Inflammatory macrophage (primary cell): ENCODE data around the gene PHACTR2.
"Not testable (repeated sequence)": the region's sequence is repeated elsewhere in the genome, so short reads cannot be mapped to it uniquely, and the experiment has no call there.

Source experiments
- DNase-seq, 2 donors: peaks; one replicate each; pipeline ENCODE4 v3.0.0-alpha.2; 2020 to 2022
- total RNA-seq, 18 experiments: gene quantifications; one replicate each; lab custom pipeline; 2026; ENCODE audit warnings: mixed read lengths in 6 of 18, inconsistent platforms in 2 of 18; lab: John Stamatoyannopoulos, UW

PHACTR2 gene
- 99.6 to 237 (median 189) reads per million in 18 experiments for total RNA-seq

DNA sequence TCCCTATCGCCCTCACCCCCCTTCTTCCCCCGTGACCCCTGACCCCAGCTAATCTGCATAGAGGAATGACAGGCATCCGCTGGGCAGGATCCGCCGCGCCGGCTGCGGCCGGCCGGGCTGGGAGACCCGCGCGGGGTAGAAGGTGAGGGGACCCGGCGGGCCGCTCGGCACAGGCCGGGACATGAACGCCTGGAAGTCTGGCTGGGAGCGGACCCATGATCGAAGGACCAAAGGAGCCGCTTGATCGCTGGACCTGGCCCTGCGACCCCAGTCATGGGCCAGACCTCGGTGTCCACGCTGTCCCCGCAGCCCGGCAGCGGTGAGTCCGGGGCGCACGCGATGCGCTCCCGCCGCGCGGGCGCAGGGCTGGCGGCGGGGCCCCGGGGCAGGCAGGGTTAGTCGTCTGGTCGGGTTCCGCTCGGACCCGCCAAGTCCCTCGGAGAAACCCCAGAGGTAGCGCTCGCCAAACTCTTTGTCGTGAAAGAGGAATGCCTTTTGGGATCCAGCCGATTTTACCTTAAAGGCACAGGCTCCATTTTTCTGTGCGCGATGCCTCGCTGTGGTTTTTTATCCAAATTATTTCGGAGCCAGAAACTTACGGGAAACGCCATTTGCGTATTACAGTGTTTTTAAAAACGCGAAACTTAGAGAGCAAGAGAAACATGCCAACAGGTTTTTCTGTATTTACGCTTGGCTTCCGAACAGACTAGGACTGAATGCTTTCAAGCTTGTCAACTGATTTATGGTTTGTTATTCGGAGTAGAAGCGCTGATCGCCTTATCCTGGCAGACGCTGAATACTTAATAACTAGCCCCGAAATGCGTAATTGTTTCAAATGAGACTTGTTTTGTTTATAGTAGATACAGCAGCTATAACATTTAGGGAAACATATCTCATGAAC is at the start of gene PHACTR2:
PHACTR2 (plus strand) TSS at position 75 of the 901 bp plus-strand sequence; CDS start at position 274, 199 bp downstream.
- DNase-seq, result peak; percentile 28 to 51

DNA sequence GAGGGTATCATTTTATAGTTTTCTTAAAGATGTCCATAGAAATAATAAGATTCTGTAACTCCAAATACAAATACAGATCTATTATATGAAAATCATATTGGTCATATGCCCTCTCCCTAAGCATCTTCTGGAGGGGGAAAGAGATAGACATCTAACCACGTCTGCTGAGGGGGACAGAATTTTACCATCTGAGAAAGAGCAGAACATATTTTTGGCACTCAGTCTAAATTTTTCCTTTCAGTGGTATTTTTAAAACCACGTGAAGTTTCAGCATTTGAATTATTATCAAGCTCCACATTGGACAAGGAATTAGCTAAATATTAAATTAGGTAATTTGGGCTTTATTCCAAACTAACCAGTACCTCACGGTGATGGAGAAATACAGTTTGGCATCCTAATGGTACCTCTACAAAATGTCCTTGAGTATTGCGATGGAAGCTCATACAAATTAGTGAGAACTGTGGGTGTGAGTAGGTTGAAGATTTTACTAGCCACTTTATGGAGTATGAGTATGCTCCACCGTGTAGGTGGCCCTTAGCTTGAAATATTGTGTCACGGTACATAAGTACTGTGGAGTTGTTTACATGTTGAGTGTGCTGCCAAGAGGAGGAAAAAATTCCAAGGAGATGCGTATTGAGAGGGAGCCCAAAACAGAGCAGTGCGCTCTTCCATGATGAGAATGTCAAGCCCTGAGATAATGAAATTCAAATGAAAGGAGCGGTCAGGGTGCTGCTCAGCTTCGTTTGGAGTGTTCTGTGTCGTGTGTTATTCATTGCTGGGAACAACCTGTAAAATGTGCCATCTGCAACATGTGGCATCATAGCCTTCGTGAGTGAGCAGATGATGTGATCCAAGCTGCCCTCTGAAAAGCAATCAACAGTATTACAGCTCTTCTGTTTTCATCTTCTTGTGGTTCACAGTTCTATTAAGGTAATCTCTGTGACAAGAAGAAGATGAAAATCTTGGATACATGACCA is 48.4 kb upstream of the PHACTR2 start:
- no peak for DNase-seq

DNA sequence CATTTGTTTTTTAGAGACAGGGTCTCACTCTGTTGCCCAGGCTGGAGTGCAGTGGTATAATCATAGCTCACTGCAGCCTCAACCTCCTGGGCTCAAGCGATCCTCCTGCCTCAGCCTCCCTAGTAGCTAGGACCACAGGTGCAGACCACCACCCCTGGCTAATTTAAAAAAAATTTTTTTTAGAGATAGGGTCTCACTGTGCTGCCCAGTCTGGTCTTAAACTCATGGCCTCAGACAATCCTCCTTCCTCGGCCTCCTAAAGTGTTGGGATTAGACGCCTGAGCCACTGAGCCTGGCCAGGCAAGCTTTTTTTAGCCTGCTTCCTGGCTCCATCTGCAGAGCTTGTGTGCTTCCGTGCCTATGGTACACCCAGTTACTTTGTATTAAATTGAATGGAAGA is 46.6 kb upstream of the PHACTR2 start:
- not testable (repeated sequence) for DNase-seq

- no peak for DNase-seq
These were observed 44.9 kb upstream of the PHACTR2 start for GRCh38 chr6:143632894-143633293.

- no peak for DNase-seq
These were observed 43.3 kb upstream of the PHACTR2 start for GRCh38 chr6:143634486-143634885.

DNA sequence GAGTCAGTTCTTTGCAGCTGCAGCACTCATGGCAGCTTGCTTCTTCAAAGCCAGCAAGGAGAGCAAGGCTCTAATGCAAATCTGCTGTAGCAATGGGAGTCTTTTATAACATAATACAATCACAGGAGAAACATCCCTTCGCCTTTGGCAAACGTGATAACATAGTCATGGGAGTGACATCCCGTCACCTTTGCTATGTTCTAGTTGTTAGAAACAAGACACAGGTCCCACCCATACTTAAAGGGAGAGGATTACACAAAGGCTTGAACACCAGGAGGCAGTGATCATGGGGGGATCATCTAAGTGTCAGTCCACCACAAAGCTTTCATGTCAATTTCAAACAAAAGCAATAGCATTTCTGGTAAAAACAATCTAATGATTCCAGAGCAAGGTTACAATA is 40.1 kb upstream of the PHACTR2 start:
- DNase-seq, result no peak

DNA sequence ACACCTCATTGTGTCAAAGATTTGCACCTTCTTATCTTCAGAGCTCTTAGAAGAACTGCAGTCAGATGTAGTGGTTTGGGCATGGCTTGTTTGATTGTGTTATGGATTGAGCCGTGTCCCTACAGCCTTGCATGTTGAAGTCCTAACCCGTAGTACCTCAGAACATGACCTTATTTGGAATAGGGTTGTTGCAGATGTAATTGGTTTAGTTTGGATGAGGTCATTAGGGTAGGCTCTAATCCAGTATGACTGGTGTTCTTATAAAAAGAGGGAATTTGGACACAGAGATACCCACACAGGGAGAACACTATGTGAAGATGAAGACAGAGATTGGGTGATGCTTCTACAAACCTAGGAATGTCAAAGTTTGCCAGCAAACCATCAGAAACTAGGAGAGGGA is 35.4 kb upstream of the PHACTR2 start:
- DNase-seq, result no peak

- no peak for DNase-seq
These were observed 30.6 kb upstream of the PHACTR2 start for GRCh38 chr6:143647191-143647590.

DNA sequence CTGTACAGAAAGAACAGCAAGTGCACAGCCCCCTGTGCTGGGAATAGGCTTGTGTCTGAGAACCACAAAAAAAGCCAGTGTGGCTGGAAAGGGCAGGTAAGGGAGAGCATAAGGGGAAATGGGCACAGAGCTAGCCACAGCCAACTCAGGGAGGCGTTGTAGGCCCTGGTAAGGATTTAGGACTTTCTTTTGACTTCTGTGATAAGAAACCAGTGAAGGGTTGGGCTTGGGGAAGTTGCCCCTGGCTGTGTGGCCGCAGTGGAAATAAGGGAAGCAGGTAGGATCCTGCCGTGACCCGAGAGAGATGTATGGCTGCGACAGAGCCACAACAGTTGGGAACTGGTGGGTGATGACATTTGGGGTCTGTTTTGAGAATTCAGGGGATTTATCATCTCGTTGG is 30.0 kb upstream of the PHACTR2 start:
- peak in 1 of 2 donors; percentile 24 for DNase-seq

DNA sequence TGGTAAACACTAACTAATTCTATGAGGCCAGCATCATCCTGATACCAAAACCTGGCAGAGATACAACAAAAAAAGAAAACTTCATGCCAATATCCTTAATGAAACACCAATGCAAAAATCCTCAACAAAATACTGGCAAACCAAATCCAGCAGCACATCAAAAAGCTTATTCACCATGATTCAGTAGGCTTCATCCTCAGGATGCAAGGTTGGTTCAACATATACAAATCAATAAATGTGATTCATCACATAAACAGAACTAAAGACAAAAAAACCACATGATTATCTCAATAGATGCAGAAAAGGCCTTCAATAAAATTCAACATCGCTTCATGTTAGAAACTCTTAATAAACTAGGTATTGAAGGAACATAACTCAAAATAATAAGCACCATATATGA is 28.4 kb upstream of the PHACTR2 start:
- not testable (repeated sequence) for DNase-seq

DNA sequence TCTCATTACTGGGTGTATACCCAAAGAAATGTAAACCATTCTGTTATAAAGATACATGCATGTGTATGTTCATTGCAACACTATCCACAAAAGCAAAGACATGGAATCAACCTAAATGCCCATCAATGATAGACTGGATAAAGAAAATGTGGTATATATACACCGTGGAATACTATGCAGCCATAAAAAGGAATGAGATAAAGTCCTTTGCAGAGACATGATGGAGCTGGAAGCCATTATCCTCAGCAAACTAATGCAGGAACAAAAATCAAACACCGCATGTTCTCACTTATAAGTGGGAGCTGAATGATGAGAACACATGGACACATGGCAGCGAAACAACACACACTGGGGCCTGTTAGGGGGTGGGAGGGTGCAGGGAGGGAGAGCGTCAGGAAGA is 26.4 kb upstream of the PHACTR2 start:
- not testable (repeated sequence) for DNase-seq

DNA sequence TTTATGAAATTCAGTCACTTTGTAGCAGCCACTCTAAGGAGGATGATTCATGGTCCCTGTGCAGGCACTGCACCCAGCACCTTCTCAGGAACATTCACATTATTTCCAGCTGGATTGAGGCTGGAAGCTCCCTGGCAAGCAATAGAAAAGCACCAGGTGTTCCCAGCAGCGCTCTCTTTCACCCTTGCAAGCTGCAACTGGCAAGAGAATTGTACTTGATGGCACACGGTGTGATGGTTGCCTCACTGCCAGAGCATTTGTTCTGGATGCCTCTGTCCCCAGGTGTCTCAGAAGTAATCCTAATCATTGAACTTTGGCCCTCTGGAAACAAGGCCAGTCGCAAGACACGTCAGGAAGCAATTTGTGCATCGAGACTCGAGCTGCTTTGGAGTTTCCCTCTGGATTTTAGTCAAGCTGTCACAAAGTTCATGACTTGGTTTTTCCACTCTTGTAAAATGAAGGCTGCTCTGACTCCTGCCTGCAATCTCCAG is 24.9 kb upstream of the PHACTR2 start:
- no peak for DNase-seq

DNA sequence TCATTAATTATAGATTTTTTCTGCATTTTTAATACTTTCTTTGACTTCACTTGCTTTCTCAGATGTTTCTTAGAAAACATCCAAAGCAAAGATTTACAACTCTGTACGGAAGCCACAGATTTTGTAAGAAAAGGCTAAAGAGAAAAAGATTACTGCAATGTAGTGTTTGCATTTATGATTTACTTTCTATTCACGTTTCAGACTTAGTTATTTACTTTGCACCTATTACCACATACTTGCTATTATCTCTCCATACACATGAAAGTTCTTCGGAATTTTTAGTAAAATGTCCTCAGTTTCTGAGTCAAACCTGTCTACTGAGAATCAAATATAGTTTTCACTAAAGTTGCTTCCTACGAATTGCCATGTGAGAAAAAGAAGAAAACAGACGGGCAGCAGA is 22.2 kb upstream of the PHACTR2 start:
- no peak for DNase-seq

GRCh38 chr6:143656026-143656425 is 21.7 kb upstream of the PHACTR2 start:
- DNase-seq, result no peak

- no peak for DNase-seq
These were observed 20.0 kb upstream of the PHACTR2 start for GRCh38 chr6:143657809-143658208.

GRCh38 chr6:143660170-143660569 is 17.6 kb upstream of the PHACTR2 start:
- not testable (repeated sequence) for DNase-seq

DNA sequence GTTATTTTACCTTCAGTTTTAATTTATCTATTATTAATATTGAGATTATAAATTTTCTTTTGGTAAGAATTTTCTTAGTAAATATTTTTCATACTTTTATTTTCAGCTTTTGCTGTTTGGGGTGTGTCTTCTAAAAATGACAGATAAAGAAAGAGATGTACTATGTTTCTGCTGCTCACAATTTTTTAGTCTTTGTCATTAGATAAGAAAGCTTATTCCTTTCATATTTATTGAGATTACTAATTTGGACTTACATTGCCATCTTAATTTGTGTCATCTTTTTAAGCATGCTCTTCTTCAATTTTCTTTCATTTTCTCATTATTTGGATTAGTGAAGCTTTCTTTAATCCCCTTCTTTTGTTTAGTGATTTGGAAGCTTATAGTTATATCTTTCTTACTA is 13.6 kb upstream of the PHACTR2 start:
- no peak for DNase-seq

DNA sequence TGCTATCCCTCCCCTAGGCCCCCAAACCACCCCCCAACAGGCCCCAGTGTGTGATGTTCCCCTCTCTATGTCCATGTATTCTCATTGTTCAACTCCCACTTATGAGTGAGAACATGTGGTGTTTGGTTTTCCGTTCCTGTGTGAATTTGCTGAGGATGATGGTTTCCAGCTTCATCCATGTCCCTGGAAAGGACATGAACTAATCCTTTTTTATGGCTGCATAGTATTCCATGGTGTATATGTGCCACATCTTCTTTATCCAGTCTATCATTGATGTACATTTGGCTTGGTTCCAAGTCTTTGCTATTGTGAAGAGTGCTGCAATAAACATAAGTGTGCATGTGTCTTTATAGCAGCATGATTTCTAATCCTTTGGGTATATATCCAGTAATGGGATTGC is 11.8 kb upstream of the PHACTR2 start:
- not testable (repeated sequence) for DNase-seq

GRCh38 chr6:143669483-143669882 is 8.3 kb upstream of the PHACTR2 start:
- DNase-seq, result not testable (repeated sequence)

DNA sequence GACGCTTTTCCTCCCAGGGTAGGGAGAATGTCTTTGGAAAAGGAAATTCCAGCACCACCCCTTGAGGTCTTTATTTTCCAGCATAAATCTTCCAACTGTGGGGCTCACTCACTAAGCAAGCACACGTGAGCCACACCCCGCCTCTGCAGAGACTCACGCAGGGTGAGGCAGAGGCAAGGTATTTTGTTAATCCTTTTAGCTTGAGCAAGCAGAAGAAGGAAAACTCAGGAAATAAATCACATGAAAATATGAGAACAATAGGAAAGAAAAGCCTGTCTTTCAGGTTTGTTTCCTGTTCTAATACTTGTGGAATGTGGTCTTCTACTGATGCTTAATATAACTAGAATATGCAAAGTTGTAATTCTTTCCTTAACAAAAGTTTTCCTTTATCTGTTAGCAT is 4.1 kb upstream of the PHACTR2 start:
- DNase-seq, result no peak

DNA sequence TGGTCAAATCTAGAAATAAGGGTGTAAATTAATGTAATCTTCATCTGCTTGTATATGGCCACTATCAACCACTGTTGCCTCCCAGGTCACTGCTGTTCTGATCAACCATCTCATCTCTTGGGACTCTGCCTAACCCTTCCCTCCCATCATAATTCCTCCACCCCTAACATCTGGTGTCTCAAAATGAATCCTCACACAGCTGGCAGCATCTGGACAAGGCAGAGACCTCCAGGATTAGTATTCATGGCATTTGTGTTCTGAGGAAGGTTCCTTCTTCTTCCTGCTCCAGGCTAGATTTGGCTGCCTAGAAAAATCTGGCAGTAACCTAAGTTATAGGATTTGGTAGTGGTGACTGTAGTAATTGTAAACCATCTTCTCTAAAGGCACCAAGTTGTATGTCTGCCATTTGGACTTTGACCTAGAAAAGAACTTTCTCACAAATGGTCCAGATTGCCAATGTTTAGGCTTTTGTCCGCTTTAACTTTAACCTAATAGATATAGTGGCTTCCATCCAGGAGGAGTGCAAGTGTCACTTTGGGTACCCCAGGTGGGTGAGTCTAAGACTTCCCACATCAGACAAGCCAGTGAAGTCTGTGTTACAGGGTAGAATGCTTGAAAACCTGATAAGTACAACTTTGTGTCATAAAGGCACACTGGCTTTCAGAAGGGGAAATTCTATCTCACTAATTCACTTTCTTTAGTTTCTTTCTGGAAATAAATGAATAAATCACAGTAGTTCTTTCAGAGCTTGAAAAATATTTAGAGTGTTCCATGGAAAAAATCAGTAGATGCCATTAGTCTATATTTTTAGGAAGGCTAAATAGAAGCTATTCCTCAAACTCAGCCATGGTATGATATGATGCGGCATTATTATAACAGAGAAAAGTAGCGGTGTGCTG is 3.0 kb upstream of the PHACTR2 start:
- DNase-seq, result no peak

GRCh38 chr6:143675382-143675900 is 2.3 kb upstream of the PHACTR2 start:
- no peak for DNase-seq
